LoVo (cell line): ENCODE results near the gene MAP7D1.

Experiments
- DNase-seq: peaks from one replicate; pipeline ENCODE4 v3.0.0-alpha.2; 2016; ENCODE audit warnings: low spot score

Gene MAP7D1

GRCh38 chr1:36155408-36156328, at the start of gene MAP7D1:
MAP7D1 (plus strand) TSS chr1:36156160; CDS start chr1:36156418, 258 bp downstream.
- peak; percentile 83 for DNase-seq

DNA sequence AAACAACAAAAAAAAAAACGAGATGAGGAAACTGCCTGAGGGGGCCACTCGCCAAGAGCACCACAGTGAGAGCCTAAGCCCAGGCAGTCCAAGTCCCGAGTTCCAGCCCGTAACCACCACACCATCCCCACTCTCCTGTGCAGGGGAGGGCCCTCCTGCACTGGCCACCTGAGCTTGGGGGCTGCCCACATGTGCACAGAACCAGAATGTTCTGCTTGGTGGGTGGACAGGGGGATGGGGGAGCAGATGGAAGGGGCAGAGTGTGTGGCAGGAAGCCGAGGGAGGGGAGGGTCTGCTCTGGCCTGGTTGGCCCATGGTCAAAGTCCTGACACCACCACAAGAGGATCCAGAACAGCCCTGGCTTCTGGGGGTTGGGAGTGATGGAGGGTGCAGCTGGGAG, 49.7 kb upstream of the MAP7D1 start:
- no peak for DNase-seq

DNA sequence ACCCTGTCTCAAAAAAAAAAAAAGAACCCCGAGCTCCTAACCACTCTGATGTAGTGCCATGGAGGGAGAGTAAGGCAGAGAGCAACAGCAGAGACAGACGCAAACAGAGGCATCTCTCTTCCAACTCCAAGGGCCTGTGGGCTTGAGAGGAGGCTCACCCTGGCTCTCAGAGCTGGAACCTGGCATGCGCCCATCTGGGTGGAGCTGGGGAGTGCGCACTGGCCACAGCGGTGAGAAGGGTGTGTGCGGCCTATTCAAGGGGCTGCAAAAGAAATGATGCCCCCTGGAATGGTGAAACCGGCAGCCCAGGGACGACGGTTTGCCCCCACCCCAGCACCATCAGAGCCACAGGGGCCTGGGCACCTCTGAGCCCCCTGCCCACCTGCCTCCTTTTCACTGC, 48.6 kb upstream of the MAP7D1 start:
- no peak for DNase-seq

DNA sequence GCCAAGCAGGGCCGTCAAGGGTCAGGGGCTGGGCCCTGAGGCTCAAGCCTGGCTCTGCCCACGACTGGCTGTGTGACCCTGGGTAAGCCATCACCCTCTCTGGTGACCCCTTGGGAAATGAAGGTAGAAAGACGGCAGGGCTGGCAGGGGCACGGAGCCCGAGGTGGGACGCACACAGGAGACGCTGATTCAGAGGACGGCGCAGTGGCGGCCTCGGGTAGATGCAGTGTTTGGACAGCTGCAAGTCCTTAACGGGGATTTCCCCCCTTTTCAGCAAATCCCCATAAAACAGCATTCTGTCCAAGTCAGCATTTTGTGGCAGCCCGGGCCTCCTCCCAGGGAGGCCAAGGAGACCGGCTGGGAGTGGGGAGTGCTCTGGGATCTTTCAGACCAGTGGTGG, 47.6 kb upstream of the MAP7D1 start:
- DNase-seq = no peak

- DNase-seq = no peak
These were observed 46.8 kb upstream of the MAP7D1 start for GRCh38 chr1:36109041-36109679.

- DNase-seq = no peak
These were observed 44.8 kb upstream of the MAP7D1 start for GRCh38 chr1:36111151-36111550.

DNA sequence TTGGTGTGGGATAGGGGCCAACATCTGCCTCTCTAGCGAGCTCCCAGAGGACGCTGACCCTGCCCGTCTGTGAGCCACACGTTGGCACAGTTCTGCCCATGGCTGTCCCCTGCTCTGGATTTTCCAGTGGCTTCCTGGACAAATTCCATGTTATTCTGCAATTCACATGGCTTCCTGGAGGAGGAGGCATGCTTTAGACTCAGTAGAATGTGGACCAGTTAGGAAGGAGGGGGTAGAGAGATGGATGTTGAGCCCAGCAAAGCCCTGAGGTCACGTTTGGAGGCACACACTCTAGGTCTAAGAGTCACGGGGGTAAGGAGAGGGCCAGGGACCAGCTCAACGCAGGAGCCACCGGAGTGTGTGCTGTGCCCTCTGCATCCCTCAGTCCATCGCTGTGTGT, 43.1 kb upstream of the MAP7D1 start:
- no peak for DNase-seq

GRCh38 chr1:36114371-36114770, 41.6 kb upstream of the MAP7D1 start:
- DNase-seq = no peak

DNA sequence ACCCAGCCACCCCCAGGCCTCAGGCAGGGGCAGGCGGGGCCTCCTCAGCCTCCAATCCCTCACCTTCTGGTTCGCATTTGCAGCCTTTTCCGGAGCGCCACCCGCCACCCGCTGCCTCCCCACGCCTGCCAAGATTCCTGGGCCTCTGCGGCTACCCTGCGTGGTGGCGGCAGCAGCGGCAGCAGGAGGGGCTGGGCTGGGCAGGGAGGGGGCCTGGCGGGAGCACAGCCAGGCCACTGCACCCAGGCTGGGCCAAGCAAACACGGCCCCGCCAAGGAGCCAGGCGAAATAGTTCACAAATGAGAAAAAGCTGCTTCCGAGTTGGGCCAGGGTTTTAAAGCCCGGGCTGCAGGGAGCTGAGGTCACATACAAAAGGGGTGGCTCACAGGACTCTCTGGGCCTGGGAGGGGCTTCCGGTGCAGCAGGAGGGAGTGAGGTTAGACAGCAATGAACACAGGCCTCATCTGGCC, 40.7 kb upstream of the MAP7D1 start:
- no peak for DNase-seq

GRCh38 chr1:36115931-36116330, 40.0 kb upstream of the MAP7D1 start:
- DNase-seq = no peak

DNA sequence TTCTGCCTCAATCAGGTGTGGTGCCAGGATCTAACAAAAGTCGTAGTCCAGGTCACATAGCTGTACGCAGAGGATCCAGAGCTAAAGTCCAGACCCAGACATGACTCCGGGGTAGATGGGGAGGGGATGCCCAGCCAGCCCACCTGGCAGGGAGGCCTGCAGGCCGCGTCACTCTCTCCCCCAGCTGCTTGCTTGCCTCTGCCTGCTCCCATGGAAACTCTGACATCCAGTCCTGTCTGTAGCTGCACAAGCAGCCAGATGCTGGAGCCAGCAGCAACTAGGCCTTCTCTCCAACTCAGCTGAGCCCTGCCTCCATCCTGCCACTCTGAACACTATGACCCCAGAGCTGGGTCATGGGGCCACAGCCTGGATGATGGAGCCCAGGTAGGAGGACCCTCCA, 39.1 kb upstream of the MAP7D1 start:
- DNase-seq = no peak

DNA sequence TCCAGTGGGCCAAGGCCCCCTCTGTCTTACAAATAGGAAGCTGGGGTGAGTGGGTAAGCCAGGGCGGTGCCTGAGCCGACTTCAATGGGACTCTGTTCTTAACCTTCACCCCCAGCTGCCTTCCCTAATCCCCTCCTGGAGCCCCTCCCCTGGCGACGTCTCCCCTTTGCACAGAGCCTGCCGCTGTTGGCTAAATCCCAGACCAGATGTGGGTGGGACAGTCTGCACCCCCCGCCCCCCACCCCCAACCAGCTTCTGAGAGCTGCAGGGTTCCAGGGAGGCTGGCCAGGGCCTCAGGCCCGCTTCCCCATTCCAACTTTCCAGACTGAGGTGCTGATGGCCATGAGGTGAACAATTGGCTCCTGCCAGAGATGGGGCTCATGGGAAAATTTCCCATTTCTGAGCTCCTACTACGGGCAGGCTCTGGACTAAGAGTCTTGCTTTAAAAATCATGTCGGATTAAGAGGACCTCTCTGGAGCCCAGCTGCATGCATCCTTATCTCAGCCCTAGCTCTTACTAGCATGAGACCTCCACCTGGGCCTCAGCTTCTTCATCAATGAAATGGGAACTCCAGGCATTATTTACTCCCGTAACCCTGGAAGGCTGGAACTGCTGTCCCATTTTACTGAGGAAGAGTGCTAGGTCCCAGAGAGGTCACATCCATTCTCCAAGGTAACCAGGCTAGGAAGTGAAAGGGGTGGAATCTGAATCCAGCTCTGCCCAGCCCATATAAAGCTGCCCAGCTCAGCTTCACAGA, 37.3 kb upstream of the MAP7D1 start:
- DNase-seq = no peak

DNA sequence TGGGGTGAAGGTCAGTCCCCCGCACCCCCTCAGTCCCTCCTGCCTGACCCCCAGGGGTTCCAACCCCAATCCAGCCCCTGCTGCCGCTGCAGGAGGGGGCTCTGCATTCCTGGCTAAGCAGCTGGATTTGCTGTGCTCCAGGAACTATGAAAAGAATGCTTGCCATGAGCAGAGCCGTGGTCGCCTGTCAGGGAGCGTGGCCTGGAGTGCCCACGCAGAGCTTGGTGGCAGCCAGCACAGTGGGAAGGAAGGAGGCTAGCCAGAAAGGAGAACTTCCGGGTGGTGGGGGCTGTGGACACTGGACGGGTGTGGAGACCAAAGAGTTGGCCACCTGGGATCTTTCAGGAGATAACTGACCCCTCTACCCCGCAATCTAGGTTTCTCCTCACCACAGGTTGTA, 36.5 kb upstream of the MAP7D1 start:
- DNase-seq = no peak

DNA sequence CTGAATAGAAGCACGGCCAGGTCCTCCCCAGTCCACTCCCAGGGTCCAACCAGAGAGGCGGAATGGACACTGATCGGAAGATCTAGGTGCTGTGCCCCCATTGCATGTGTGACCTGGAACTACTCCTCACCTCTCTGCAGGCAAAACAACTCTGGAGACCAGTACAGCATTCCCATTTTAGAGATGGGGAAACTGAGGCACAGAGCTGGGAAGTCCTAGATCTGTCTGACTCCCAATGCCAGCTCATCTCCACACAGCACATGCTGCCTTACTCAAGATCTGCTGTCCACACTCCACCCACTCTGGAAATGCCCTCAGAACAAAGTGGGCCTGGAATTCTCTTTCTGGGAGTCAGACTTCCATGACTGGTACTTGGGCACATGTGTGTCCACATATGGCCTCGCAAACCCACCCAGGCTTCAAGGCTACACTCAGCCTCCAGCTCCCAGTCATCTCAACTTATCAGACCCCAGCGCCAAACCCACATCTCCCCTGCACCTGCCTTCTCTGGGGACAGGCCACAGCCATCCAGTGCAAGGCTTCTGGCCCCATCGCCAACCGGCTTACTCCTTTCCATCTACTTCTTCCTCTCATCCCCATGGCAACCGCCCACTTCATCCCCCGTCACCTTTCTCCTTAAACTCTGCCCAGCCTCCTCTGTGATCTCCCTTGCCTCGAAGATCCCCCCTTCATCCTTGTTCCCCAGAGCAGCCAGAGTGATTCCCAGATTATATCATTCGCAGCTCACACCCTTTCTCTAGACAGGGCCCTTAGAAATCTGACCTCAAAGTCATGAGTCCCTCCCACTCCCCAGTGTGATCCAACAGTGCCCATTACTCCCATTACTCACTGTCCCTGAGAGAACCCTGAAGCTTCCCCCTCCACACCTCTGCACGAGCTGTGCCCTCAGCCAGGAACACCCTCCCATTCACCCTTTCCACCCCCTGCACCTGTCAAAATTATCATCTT, 33.6 kb upstream of the MAP7D1 start:
- no peak for DNase-seq

- no peak for DNase-seq
These were observed 32.6 kb upstream of the MAP7D1 start for GRCh38 chr1:36123356-36123755.

- no peak for DNase-seq
These were observed 31.4 kb upstream of the MAP7D1 start for GRCh38 chr1:36124404-36125128.

GRCh38 chr1:36125129-36125991, 30.6 kb upstream of the MAP7D1 start, which contains the start of gene COL8A2:
COL8A2 (minus strand) TSS chr1:36125222; CDS start chr1:36100242, 24,980 bp downstream.
- DNase-seq = no peak

DNA sequence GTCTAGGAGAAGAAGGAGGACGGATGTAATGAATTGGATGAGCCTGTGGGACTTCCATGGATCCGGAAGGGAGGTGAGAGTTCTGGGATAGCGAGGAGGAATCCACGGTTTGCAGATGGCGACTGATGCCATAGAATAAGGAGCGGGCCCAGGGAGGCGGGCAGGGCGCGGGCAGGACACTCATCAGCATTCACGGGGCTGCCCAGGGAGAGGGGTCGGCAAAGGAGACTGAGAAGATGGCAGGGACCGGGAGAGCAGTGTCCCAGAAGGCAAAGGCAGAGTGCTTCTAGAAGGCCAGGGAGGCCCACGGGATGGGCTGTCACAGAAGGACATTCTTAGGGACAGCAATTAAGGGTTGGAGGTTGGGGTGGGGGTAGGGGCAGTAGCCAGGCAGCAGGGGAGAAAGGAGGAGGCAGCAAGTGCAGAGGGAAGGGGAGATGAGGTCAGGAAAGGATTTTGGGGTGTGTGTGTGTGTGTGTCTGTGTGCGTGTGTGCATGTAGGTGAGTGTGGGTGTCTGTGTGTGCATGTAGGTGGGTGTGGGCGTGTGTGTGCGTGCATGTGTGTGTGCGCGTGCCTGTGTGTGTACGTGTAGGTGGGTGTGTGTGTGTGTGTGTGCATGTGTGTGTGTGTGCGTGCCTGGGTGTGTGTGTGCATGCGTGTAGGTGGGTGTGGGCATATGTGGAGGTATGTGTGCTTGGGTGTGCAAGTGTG, 29.8 kb upstream of the MAP7D1 start:
- DNase-seq = no peak
